Activated CD8-positive, alpha-beta memory T cell treated with anti-CD3 and anti-CD28 coated beads for 48 hours (primary cell): ENCODE measurements around the gene SLC22A6.

Experiments
- DNase-seq, 3 experiments: peaks; one replicate each; pipeline ENCODE4 v3.0.0-alpha.2; 2020; ENCODE audit warnings: low read depth in 2 of 3, low spot score in 2 of 3

Gene SLC22A6

DNA sequence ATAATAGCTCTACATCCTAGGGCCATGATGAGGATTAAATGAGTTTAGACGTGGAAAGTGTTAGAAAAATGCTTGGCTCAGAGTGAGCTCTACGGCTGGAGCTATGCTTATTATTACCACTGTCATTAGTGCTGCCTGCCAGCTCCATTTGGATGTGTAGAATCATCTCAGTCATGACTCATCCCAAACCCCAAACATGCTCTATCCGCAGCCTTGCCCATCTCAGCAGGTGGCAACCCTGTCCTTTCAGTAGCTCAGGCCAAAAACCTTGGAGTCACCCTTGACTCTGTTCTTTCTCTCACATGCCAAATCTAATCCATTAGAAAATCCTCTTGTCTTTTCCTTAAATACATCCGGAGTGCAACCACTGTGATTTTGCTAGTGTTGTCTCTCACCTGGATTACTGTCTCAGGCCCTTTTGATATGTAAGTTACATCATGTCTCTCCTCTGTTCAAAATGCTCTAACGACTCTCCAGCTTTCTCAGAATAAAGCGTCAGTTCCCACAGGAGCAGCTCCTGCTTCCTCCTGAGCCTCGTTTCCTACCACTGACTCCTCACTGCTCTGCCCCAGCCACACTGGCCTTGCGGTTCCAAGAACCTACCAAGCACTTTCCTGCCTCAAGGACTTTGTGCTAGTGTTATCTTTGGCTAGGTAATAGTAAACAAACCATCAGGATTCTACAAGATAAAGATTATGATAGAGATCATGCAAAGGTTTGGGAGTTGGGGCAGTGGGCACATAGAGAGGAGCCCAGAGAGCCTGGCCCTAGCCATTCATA lies 53.1 kb downstream of the SLC22A6 start:
- DNase-seq = no peak

DNA sequence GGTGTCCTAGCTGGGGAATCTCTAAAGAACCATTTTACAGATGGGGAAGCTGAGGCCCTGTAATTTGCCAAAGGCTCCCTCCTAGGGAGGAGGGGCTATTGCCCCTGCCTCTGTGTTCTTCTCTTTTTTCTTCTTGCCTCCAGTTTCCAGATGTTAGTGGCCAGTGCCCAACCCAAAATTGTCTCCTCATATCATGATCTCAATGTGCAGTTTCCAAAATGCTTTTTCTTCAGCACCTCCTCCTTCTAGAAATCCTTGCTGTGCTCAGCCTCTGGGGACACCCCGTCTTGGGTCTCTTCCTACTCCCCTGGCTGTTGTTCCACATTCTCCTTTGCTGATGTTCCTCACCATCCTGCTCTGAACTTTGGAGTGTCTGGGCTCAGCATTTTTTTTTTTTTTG lies 54.1 kb downstream of the SLC22A6 start:
- DNase-seq = no peak

GRCh38 chr11:62930157-62930556 lies 54.6 kb downstream of the SLC22A6 start:
- no peak for DNase-seq

GRCh38 chr11:62928011-62928410 lies 56.8 kb downstream of the SLC22A6 start:
- DNase-seq = no peak

DNA sequence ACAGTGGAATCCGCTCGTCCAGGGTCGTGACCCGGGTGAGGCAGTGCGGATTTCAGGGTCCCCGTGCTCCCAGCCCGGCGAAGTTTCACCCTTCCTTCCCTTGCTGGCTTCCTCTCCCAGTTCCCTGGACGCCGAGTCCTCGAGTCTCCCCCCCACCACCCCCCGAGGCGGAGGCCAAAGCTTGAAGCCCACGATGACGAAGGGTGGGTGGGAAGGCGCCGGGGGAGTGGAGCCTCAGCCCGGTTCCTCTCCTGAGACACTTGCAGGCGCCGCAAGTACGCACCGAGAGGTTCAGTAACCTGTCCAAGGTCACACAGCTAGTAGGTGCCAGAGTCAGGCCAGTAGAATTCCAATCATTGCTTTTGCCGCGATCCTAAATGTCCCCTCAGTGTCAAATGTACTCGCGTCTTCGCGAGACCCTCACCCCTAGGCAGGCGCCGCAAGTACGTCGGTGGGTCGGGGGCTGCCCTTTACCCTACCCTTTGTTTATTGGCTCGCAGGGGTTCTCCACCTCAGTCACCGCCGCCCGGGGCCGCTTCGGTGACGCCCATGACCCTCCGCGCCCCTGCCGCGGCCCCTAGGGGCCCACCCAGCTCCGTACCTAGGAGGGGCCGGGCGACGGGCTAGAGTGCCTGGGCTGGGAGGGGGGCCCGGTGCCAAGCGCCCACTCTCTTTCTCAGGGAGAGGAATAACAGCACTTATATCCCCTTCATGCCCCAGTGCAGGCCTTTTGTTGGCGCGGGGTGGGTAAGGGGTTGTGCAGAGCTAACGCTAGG lies 57.9 kb downstream of the SLC22A6 start:
- DNase-seq = no peak
